Osteocyte (in vitro differentiated cells): ENCODE results near the gene FABP6. TPM values are rescaled to one million over a fixed set of nuclear protein-coding genes. Genes with fewer than 3 reads are reported as not detected.

ENCODE experiments used
- DNase-seq: peaks from one replicate; pipeline ENCODE4 v3.0.0; 2021; ENCODE audit warnings: mixed read lengths; ENCODE audit not compliant: unreplicated experiment; ENCODE audit errors: extremely low spot score
- H3K27ac Mint-ChIP-seq: one replicate; pipeline ENCODE4 v1.8.0; 2021; ENCODE audit warnings: mild to moderate bottlenecking, mixed read lengths; ENCODE audit not compliant: unreplicated experiment
- H3K27me3 Mint-ChIP-seq: one replicate; pipeline ENCODE4 v1.8.0; 2021; ENCODE audit warnings: mixed read lengths; ENCODE audit not compliant: unreplicated experiment
- H3K36me3 Mint-ChIP-seq: one replicate; pipeline ENCODE4 v1.8.0; 2021; ENCODE audit warnings: mixed read lengths; ENCODE audit not compliant: unreplicated experiment
- H3K4me1 Mint-ChIP-seq: one replicate; pipeline ENCODE4 v1.8.0; 2021; ENCODE audit warnings: mixed read lengths; ENCODE audit not compliant: unreplicated experiment
- H3K4me3 Mint-ChIP-seq: one replicate; pipeline ENCODE4 v1.8.0; 2021; ENCODE audit warnings: mild to moderate bottlenecking, moderate library complexity, mixed read lengths; ENCODE audit not compliant: unreplicated experiment
- H3K9me3 Mint-ChIP-seq: one replicate; pipeline ENCODE4 v1.8.0; 2021; ENCODE audit warnings: mixed read lengths; ENCODE audit not compliant: unreplicated experiment
- CTCF ChIP-seq: fragments of 200-600 bp; sonication (generic); IDR thresholded peaks from 2 replicates; pipeline ENCODE4 v1.5.0; 2021; ENCODE audit warnings: antibody characterized with exemption, mild to moderate bottlenecking, moderate library complexity
- total RNA-seq: library from RNA; stranded (reverse); gene quantifications from 2 replicates; pipeline ENCODE4 v1.2.1, GENCODE V29; 2021

Gene FABP6
- total RNA-seq, 1 donor from 2014 or later: not detected

DNA sequence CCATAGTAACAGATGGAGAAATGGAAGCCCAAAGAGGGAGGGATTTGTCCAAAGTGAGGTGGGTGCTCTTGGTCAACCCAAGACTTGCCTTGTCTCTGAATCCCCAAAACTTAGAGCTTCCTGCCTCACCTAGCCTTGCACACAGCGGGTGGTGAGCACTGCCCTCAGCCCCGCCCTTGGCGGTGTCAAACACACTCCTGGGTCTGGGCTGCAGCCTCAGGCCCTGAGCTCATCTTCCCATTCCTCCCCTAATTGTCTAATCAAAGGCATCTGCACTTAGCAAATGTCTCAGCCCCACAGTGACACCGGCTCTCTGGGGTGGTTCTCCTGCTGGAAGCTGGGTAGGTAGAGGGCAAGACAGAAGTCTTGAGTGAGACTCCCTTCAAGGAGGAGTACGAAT, 20.9 kb downstream of the FABP6 start:
- Mint-ChIP-seq H3K27me3 (no peaks in the 10 kb centered on the region), H3K36me3 (peaks cover 21% of the 10 kb centered on the region), H3K4me1 (no peaks in the 10 kb centered on the region), H3K4me3 (no peak overlapping the region), H3K27ac (no peak overlapping the region), H3K9me3 (no peaks in the 10 kb centered on the region)
- DNase-seq: no peak
- TF ChIP-seq CTCF: no peak

- TF ChIP-seq CTCF: no peak
- H3K4me3 Mint-ChIP-seq: no peak overlapping the region
- no peak overlapping the region for H3K27ac Mint-ChIP-seq
- no peaks in the 10 kb centered on the region for H3K4me1 Mint-ChIP-seq
- H3K9me3 Mint-ChIP-seq: no peaks in the 10 kb centered on the region
- no peaks in the 10 kb centered on the region for H3K27me3 Mint-ChIP-seq
- no peak for DNase-seq
- peaks cover 21% of the 10 kb centered on the region for H3K36me3 Mint-ChIP-seq
Observed at GRCh38 chr5:160250826-160251225, 21.5 kb downstream of the FABP6 start.

DNA sequence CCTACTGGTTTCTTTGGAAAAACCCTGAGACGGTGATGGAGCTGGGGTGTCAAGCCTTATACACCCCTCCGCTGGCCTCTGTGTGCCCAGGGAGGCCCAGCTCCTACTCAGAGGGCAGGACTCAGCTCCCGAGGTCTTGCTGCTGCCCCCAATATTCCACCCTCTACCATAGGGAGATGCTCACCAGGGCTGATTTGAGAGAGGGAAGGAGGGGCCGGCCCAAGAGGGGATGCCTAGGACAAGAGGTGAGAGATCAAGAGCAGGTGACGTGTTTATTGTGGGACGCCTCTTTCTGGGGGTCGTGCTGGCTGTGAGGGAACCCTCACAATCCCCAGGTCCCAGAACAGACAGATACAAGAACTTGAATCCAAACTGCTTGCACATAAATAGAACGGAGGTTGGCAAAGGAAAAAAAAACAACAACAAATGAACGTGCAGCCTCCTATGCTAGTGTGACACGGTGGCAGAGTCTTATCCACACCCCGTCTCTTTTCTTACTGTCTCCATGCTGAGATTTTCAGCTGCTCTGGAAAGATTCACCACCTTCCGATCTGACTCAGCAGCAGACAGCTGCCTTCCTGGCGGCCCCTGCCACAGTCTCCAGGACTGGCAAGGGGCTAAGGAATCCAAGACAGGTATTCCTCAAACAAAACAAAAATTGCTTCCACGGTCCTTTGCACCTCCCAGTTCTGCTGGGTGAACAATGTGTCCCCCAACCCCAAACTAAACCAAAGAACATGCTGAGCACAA, 22.3 kb downstream of the FABP6 start:
- Mint-ChIP-seq H3K36me3 (peaks cover 21% of the 10 kb centered on the region), H3K27ac (no peak overlapping the region), H3K4me1 (no peaks in the 10 kb centered on the region), H3K27me3 (no peaks in the 10 kb centered on the region), H3K9me3 (no peaks in the 10 kb centered on the region), H3K4me3 (no peak overlapping the region)
- no peak for TF ChIP-seq CTCF
- no peak for DNase-seq

GRCh38 chr5:160252916-160253315, 23.6 kb downstream of the FABP6 start:
- H3K27ac Mint-ChIP-seq: no peak overlapping the region
- H3K4me3 Mint-ChIP-seq: no peak overlapping the region
- DNase-seq: no peak
- TF ChIP-seq CTCF: no peak
- H3K27me3 Mint-ChIP-seq: no peaks in the 10 kb centered on the region
- H3K4me1 Mint-ChIP-seq: no peaks in the 10 kb centered on the region
- H3K36me3 Mint-ChIP-seq: peaks cover 22% of the 10 kb centered on the region
- H3K9me3 Mint-ChIP-seq: no peaks in the 10 kb centered on the region

- H3K4me3 Mint-ChIP-seq: no peak overlapping the region
- no peaks in the 10 kb centered on the region for H3K9me3 Mint-ChIP-seq
- H3K27ac Mint-ChIP-seq: no peak overlapping the region
- DNase-seq: no peak
- H3K36me3 Mint-ChIP-seq: peaks cover 24% of the 10 kb centered on the region
- H3K4me1 Mint-ChIP-seq: no peaks in the 10 kb centered on the region
- H3K27me3 Mint-ChIP-seq: no peaks in the 10 kb centered on the region
- TF ChIP-seq CTCF: no peak
Observed at GRCh38 chr5:160253441-160253840, 24.1 kb downstream of the FABP6 start.
